GM23248 (cell line): ENCODE measurements around the gene FLAD1. TPM values are rescaled to one million over a fixed set of nuclear protein-coding genes. Genes with fewer than 3 reads are reported as not detected.

Experiments
- DNase-seq: peaks from one replicate; pipeline ENCODE4 v3.0.0-alpha.2; 2015
- H2AFZ ChIP-seq: fragments of 200-600 bp; sonication (generic); 2 replicates; pipeline ENCODE4 v1.6.1; 2016; ENCODE audit warnings: antibody characterized with exemption
- H3F3A ChIP-seq: fragments of 200-600 bp; sonication (generic); 2 replicates; pipeline ENCODE4 v1.6.1; 2016; ENCODE audit warnings: mild to moderate bottlenecking, antibody characterized with exemption, mixed run types; ENCODE audit not compliant: insufficient read depth
- H3K27ac ChIP-seq: fragments of 200-600 bp; sonication (generic); 2 replicates; pipeline ENCODE4 v1.5.1; 2016; ENCODE audit warnings: mild to moderate bottlenecking
- H3K27me3 ChIP-seq: fragments of 200-600 bp; sonication (generic); replicated peaks from 2 replicates; pipeline ENCODE4 v1.6.1; 2016; ENCODE audit warnings: mild to moderate bottlenecking; ENCODE audit not compliant: insufficient read depth
- H3K36me3 ChIP-seq: fragments of 200-600 bp; sonication (generic); 2 replicates; pipeline ENCODE4 v1.6.1; 2016; ENCODE audit warnings: low read depth, mild to moderate bottlenecking
- H3K4me1 ChIP-seq: fragments of 200-600 bp; sonication (generic); 2 replicates; pipeline ENCODE4 v1.6.1; 2016; ENCODE audit warnings: mild to moderate bottlenecking; ENCODE audit not compliant: insufficient read depth
- H3K4me2 ChIP-seq: fragments of 200-600 bp; sonication (generic); one replicate; pipeline ENCODE4 v1.6.1; 2016; ENCODE audit warnings: mild to moderate bottlenecking; ENCODE audit not compliant: unreplicated experiment
- H3K4me3 ChIP-seq: fragments of 200-600 bp; sonication (generic); 2 replicates; pipeline ENCODE4 v1.5.1; 2016; ENCODE audit warnings: mild to moderate bottlenecking
- H3K79me2 ChIP-seq: fragments of 200-600 bp; sonication (generic); 2 replicates; pipeline ENCODE4 v1.6.1; 2016; ENCODE audit warnings: mild to moderate bottlenecking; ENCODE audit not compliant: insufficient read depth
- H3K9ac ChIP-seq: fragments of 200-600 bp; sonication (generic); 2 replicates; pipeline ENCODE4 v1.6.1; 2016; ENCODE audit warnings: mild to moderate bottlenecking
- H3K9me2 ChIP-seq: fragments of 200-600 bp; sonication (generic); 2 replicates; pipeline ENCODE4 v1.6.1; 2016; ENCODE audit warnings: mixed run types, mild to moderate bottlenecking, moderate library complexity; ENCODE audit not compliant: insufficient read depth
- H3K9me3 ChIP-seq: fragments of 200-600 bp; sonication (generic); one replicate; pipeline ENCODE4 v1.6.1; 2017; ENCODE audit warnings: low read depth
- H4K20me1 ChIP-seq: fragments of 200-600 bp; sonication (generic); 2 replicates; pipeline ENCODE4 v1.6.0; 2016; ENCODE audit not compliant: insufficient read depth
- EZH2 ChIP-seq: fragments of 200-600 bp; sonication (generic); IDR thresholded peaks from 2 replicates; pipeline ENCODE4 v1.6.1; 2018; ENCODE audit warnings: antibody characterized with exemption, mild to moderate bottlenecking; ENCODE audit not compliant: insufficient read depth, poor library complexity, severe bottlenecking
- EZH2phosphoT487 ChIP-seq: fragments of 200-600 bp; sonication (generic); IDR thresholded peaks from 2 replicates; pipeline ENCODE4 v1.6.1; 2018; ENCODE audit warnings: antibody characterized with exemption, moderate library complexity, mild to moderate bottlenecking, low read depth; ENCODE audit not compliant: insufficient read depth
- WGBS, 2 experiments: methylation state at CpG; one replicate each; pipeline ENCODE4 v1.1.6; 2015 to 2017; ENCODE audit warnings: low lambda C conversion rate in 2 of 2, low coverage in 1 of 2; ENCODE audit errors: missing lambda C conversion rate in 2 of 2; 5-methylcytosine and 5-hydroxymethylcytosine counted together
- in situ Hi-C: fragments of 300-500 bp; cut with MboI; formaldehyde crosslinking; loops from 2 replicates; pipeline ENCODE4 v1.15.0; 2020
- polyA plus RNA-seq: library from polyadenylated mRNA; unstranded; fragments of >200 nt; fragmentation: Nextera tagmentation; extraction: Ambion mirVana; gene quantifications from 2 replicates; pipeline ENCODE4 v1.2.1, GENCODE V29; 2016
- total RNA-seq: library from RNA; depleted of rRNA; stranded (reverse); fragments of >200 nt; shearing (Covaris generic); gene quantifications from 2 replicates; pipeline ENCODE4 v1.2.3, GENCODE V29; 2014

The FLAD1 gene
- total and polyA plus RNA-seq, 2 experiments from 2014 or later, result 21.3 to 30.2 TPM

DNA sequence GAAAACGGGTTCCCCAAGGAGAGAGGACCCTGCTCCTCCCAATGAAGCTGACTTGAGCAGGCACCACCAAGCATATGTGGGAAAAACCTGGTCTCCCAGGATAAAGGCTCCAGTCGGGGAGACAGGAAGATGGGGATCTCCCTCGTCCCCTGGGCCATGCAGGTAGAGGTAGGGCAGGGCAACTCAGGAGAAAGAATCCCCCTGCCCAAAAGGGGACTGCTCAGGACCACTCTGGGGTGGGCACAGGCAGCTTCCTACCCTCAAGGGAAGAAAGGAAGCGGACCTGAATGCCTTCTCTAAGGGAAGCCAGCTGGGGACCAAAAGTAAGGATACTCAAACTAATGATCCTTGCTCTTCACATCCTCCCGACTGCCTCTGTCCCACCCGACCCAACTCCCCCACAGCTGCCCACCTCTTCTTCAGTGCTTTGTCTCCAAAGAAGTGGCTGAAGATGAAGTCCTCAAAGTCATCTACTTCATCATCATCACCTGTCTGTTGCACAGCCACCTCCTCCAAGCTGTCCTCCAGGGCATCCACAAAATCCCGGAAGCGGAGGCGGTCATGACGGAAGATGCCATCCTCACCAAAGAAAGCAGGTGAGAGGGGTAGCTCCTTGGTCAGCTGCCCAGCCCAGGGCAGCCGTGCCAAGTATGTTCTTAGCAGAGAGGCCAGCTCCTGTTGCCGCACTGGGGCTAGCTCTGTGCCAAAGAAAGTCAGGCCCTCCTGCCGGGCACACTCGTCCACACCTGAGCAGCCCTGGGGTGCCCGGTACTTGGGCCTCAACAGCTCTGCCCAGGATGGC is 37.8 kb upstream of the FLAD1 start:
- Histone ChIP-seq H3K4me3 (no peak overlapping the region), H3K27me3 (no peaks in the 10 kb centered on the region), H3K79me2 (no peaks in the 10 kb centered on the region), H3K36me3 (no peaks in the 10 kb centered on the region), H3K9me2 (no peaks in the 10 kb centered on the region), H3K9ac (no peak overlapping the region), H3K4me2 (no peak overlapping the region), H4K20me1 (no peaks in the 10 kb centered on the region), H3F3A (no peaks in the 10 kb centered on the region), H3K27ac (no peak overlapping the region), H3K4me1 (no peaks in the 10 kb centered on the region), H2AFZ (no peak overlapping the region), H3K9me3 (no peaks in the 10 kb centered on the region)
- WGBS, 2 experiments, result 67 to 76% methylated on average over 14 to 15 of the region's 15 CpGs
- in situ Hi-C loops, result no loop called here
- no peak for DNase-seq
- TF ChIP-seq EZH2phosphoT487, result no peak
- no peak for TF ChIP-seq EZH2

DNA sequence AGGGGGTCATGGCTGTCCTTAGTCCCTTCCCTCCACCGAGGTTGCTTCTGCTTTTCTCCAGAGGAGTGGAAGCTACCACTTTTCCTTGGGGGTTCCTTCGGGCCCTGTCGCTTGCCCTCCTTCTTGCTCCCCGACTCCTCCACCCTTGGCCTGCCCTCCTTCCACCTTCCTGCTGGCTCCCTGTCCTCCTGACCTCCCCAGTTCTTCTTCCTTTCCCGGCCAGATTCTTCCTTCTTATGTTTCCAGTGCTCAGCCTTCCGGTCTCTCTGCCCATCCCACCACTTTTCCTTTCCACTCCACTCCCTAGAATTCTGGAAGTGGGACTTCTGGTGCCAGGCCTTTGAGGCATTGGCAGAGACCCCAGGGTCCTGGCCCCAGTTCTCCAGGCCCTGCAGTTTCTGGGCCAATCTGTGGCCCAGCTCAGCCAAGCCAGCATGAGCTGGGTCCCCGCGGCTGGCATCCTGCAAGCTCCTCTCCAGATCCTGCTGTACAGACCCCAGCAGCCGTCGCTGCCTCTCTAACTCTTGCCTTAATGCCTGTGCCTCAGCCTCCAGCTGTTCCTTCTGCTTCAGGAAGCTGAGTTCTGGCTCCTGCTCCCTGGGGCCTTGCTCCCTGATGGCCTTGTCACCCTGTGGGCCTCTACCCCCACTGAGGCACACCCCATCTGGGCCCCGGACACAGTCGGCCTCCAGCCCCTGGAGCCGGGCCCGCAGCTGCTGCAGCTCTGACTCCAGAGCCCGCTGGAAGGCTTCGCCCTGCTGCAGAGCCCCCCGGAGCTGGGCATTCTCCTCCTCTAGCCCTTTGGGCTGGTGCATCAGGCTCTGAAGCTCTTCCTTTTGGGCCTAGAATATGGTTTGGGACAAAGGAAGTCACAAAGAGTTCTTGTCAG is 36.9 kb upstream of the FLAD1 start:
- H3K4me1 ChIP-seq, result no peaks in the 10 kb centered on the region
- DNase-seq, result no peak
- H3K9ac ChIP-seq, result no peak overlapping the region
- H3K36me3 ChIP-seq, result no peaks in the 10 kb centered on the region
- no peaks in the 10 kb centered on the region for H3K9me2 ChIP-seq
- TF ChIP-seq EZH2phosphoT487 (no peak), EZH2 (no peak)
- no peaks in the 10 kb centered on the region for H3F3A ChIP-seq
- no peak overlapping the region for H2AFZ ChIP-seq
- H3K4me3 ChIP-seq, result no peak overlapping the region
- H3K27ac ChIP-seq, result no peak overlapping the region
- H3K27me3 ChIP-seq, result no peaks in the 10 kb centered on the region
- no peaks in the 10 kb centered on the region for H3K79me2 ChIP-seq
- no peaks in the 10 kb centered on the region for H3K9me3 ChIP-seq
- H3K4me2 ChIP-seq, result no peak overlapping the region
- in situ Hi-C loops, result no loop called here
- H4K20me1 ChIP-seq, result no peaks in the 10 kb centered on the region
- WGBS, 2 experiments, result 84 to 85% methylated on average over 17 of the region's 17 CpGs

DNA sequence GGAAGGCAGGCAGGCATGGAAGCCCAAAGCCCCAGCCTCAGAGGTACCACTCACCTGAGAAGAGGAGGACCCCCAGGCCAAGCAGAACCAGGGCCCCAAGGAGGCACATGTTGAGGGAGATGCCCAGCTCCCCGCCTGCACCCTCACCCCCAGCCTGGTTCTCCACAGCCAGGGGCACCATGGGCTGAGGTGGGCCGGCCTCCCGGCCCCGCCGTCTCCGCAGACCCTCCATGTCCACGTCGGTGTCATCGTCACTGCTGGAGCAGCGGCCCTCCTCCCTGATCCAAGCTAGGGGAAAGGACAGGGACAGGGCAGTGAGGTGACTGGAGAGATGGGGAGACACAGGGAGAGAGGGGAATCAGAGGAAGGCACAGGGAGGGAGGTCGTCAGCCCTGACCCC is 35.1 kb upstream of the FLAD1 start:
- TF ChIP-seq EZH2phosphoT487 (no peak), EZH2 (no peak)
- no peak overlapping the region for H2AFZ ChIP-seq
- DNase-seq, result no peak
- H3K9me3 ChIP-seq, result no peaks in the 10 kb centered on the region
- 78 to 83% methylated on average over 11 of the region's 11 CpGs for WGBS, 2 experiments
- no peaks in the 10 kb centered on the region for H3K27me3 ChIP-seq
- H3K9me2 ChIP-seq, result no peaks in the 10 kb centered on the region
- no peaks in the 10 kb centered on the region for H3K36me3 ChIP-seq
- H3K4me3 ChIP-seq, result no peak overlapping the region
- H3F3A ChIP-seq, result no peaks in the 10 kb centered on the region
- H3K79me2 ChIP-seq, result no peaks in the 10 kb centered on the region
- H4K20me1 ChIP-seq, result no peaks in the 10 kb centered on the region
- in situ Hi-C loops, result no loop called here
- H3K4me2 ChIP-seq, result no peak overlapping the region
- no peak overlapping the region for H3K27ac ChIP-seq
- H3K4me1 ChIP-seq, result no peaks in the 10 kb centered on the region
- no peak overlapping the region for H3K9ac ChIP-seq

DNA sequence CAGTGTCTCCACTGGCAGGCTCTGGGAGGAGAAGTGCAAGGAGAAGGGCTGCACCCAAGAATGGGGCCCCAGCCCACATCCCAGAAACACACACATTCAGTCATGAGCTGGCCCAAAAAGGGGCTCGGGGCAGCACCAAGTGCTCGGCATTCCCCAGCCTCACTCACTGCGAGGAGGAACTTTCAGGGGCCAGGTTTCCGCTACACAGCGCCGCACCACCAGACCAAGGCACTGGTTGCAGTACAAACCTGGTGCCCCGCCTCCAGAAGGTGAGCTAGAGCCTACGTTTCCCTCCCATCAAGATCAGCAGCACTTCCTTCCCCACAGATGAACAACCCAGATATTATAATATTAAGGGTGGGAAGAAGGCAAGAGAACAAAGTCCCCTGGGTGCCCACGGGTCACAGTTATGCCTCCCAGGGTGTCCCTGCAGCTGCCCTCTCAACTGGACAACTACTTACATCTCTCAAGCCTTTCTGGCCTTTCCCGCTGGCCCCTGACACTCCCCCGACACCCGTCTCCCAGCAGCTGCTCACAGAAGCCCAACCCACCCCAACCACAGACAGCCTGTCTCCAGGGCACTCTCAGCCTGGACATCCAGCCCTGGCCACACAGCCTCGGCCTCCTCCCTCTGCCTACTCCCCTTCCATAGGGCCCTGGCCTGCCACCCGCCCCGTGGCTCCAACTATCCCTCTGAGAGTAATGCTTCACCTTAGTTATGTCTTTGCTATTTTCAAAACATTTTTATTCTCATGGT is 31.1 kb upstream of the FLAD1 start:
- no peak overlapping the region for H3K27ac ChIP-seq
- no peaks in the 10 kb centered on the region for H3K27me3 ChIP-seq
- peaks cover 9% of the 10 kb centered on the region for H3F3A ChIP-seq
- no peak overlapping the region for H2AFZ ChIP-seq
- no peaks in the 10 kb centered on the region for H3K9me3 ChIP-seq
- 63 to 68% methylated on average over 14 to 15 of the region's 15 CpGs for WGBS, 2 experiments
- H4K20me1 ChIP-seq, result no peaks in the 10 kb centered on the region
- no peak for TF ChIP-seq EZH2phosphoT487
- no peak for TF ChIP-seq EZH2
- H3K79me2 ChIP-seq, result 0 out of 2 replicates have a peak, but pooled peaks cover 14% of the 10 kb centered on the region
- DNase-seq, result no peak
- H3K9ac ChIP-seq, result no peak overlapping the region
- no peaks in the 10 kb centered on the region for H3K36me3 ChIP-seq
- H3K4me1 ChIP-seq, result peaks cover 16% of the 10 kb centered on the region
- H3K4me3 ChIP-seq, result no peak overlapping the region
- in situ Hi-C loops, result no loop called here
- no peak overlapping the region for H3K4me2 ChIP-seq
- no peaks in the 10 kb centered on the region for H3K9me2 ChIP-seq
